OCI-LY3 (cell line): ENCODE results near the gene PRKCE.
A peak's percentile ranks its signal among the peaks of the same experiment; 100 is the strongest.

Experiments
- H2AFZ ChIP-seq: fragments of 200-600, 300-600 bp; shearing (Covaris generic); 2 replicates; pipeline ENCODE4 v1.6.0; 2014; ENCODE audit warnings: antibody characterized with exemption, low read depth, low read length
- H3K27ac ChIP-seq: fragments of 200-600, 300-600 bp; sonication (generic); 2 replicates; pipeline ENCODE4 v1.5.1; 2014; ENCODE audit warnings: mild to moderate bottlenecking, low read length, moderate library complexity, mixed read lengths
- H3K27me3 ChIP-seq: fragments of 200-600, 300-600 bp; sonication (generic); 2 replicates; pipeline ENCODE4 v1.6.1; 2014; ENCODE audit warnings: low read depth, low read length, mixed read lengths
- H3K36me3 ChIP-seq: fragments of 200-600, 300-600 bp; sonication (generic); replicated peaks from 2 replicates; pipeline ENCODE3; 2014; ENCODE audit warnings: low read depth, low read length, mixed read lengths
- H3K4me1 ChIP-seq: fragments of 300-600, 200-600 bp; sonication (generic); 2 replicates; pipeline ENCODE4 v1.6.1; 2014; ENCODE audit warnings: low read length, mixed read lengths
- H3K4me2 ChIP-seq: fragments of 200-600, 300-600 bp; sonication (generic); 2 replicates; pipeline ENCODE4 v1.6.1; 2014; ENCODE audit warnings: low read length, mixed read lengths
- H3K4me3 ChIP-seq: fragments of 300-600, 200-600 bp; sonication (generic); 2 replicates; pipeline ENCODE4 v1.5.1; 2014; ENCODE audit warnings: antibody characterized with exemption, mild to moderate bottlenecking, low read length, moderate library complexity
- H3K79me2 ChIP-seq: fragments of 300-600, 200-600 bp; shearing (Covaris generic); 2 replicates; pipeline ENCODE4 v1.6.1; 2014; ENCODE audit warnings: mild to moderate bottlenecking, low read length, mixed read lengths
- H3K9ac ChIP-seq: fragments of 300-600, 200-600 bp; shearing (Covaris generic); 2 replicates; pipeline ENCODE4 v1.6.0; 2014; ENCODE audit warnings: mild to moderate bottlenecking, low read length, moderate library complexity
- H3K9me3 ChIP-seq: fragments of 200-600, 300-600 bp; shearing (Covaris generic); 2 replicates; pipeline ENCODE4 v1.6.1; 2014; ENCODE audit warnings: low read length, mixed read lengths; ENCODE audit not compliant: insufficient read depth
- H4K20me1 ChIP-seq: fragments of 200-600, 300-600 bp; sonication (generic); 2 replicates; pipeline ENCODE4 v1.6.1; 2016; ENCODE audit warnings: low read length, mixed read lengths; ENCODE audit not compliant: insufficient read depth
- CTCF ChIP-seq: fragments of 200-600, 300-600 bp; sonication (generic); IDR thresholded peaks from 2 replicates; pipeline ENCODE4 v1.5.1; 2014; ENCODE audit warnings: antibody characterized with exemption, low read length, low read depth
- EZH2phosphoT487 ChIP-seq: fragments of 200-600 bp; shearing (Covaris generic); IDR thresholded peaks from 2 replicates; pipeline ENCODE4 v1.6.1; 2018; ENCODE audit warnings: antibody characterized with exemption, mixed run types, low read depth

PRKCE gene

GRCh38 chr2:45941531-45942236, 290.2 kb downstream of the PRKCE start:
- H3K9me3 ChIP-seq: no peaks in the 10 kb centered on the region
- no peak overlapping the region for H3K27ac ChIP-seq
- no peak overlapping the region for H3K4me3 ChIP-seq
- H3K79me2 ChIP-seq: no peaks in the 10 kb centered on the region
- TF ChIP-seq EZH2phosphoT487 (no peak), CTCF (no peak)
- H3K36me3 ChIP-seq: no peaks in the 10 kb centered on the region
- no peaks in the 10 kb centered on the region for H3K27me3 ChIP-seq
- no peak overlapping the region for H3K4me2 ChIP-seq
- H3K4me1 ChIP-seq: peaks cover 5% of the 10 kb centered on the region
- H4K20me1 ChIP-seq: no peaks in the 10 kb centered on the region
- no peak overlapping the region for H2AFZ ChIP-seq
- H3K9ac ChIP-seq: no peak overlapping the region

GRCh38 chr2:45942237-45942738, 290.8 kb downstream of the PRKCE start:
- H3K4me3 ChIP-seq: no peak overlapping the region
- no peaks in the 10 kb centered on the region for H4K20me1 ChIP-seq
- no peaks in the 10 kb centered on the region for H3K79me2 ChIP-seq
- no peak overlapping the region for H3K9ac ChIP-seq
- TF ChIP-seq EZH2phosphoT487 (no peak), CTCF (no peak)
- H3K27ac ChIP-seq: no peak overlapping the region
- H3K4me2 ChIP-seq: no peak overlapping the region
- no peaks in the 10 kb centered on the region for H3K27me3 ChIP-seq
- no peaks in the 10 kb centered on the region for H3K36me3 ChIP-seq
- no peaks in the 10 kb centered on the region for H3K9me3 ChIP-seq
- H3K4me1 ChIP-seq: peaks cover 5% of the 10 kb centered on the region
- H2AFZ ChIP-seq: no peak overlapping the region

GRCh38 chr2:45943219-45944044, 292.0 kb downstream of the PRKCE start:
- Histone ChIP-seq H3K4me2 (no peak overlapping the region), H3K9ac (no peak overlapping the region), H3K79me2 (no peaks in the 10 kb centered on the region), H3K27ac (no peak overlapping the region), H3K4me1 (peaks cover 5% of the 10 kb centered on the region), H3K27me3 (peaks cover 6% of the 10 kb centered on the region; the same call in 1 of the 2 replicates), H2AFZ (no peak overlapping the region), H3K9me3 (no peaks in the 10 kb centered on the region), H4K20me1 (no peaks in the 10 kb centered on the region), H3K4me3 (no peak overlapping the region), H3K36me3 (no peaks in the 10 kb centered on the region)
- TF ChIP-seq EZH2phosphoT487 (no peak), CTCF (peak; percentile 40)

- H3K9ac ChIP-seq: no peak overlapping the region
- no peak overlapping the region for H2AFZ ChIP-seq
- no peaks in the 10 kb centered on the region for H3K36me3 ChIP-seq
- no peaks in the 10 kb centered on the region for H3K79me2 ChIP-seq
- H3K4me3 ChIP-seq: no peak overlapping the region
- H3K9me3 ChIP-seq: no peaks in the 10 kb centered on the region
- H3K27ac ChIP-seq: no peak overlapping the region
- no peak overlapping the region for H3K4me2 ChIP-seq
- peaks cover 5% of the 10 kb centered on the region for H3K4me1 ChIP-seq
- TF ChIP-seq EZH2phosphoT487 (no peak), CTCF (no peak)
- H4K20me1 ChIP-seq: no peaks in the 10 kb centered on the region; the same call in 1 of the 2 replicates
- H3K27me3 ChIP-seq: peaks cover 6% of the 10 kb centered on the region; the same call in 1 of the 2 replicates
Observed at GRCh38 chr2:45944074-45944473, 292.6 kb downstream of the PRKCE start.
